GM12875 (cell line): Measurements from ENCODE around the gene ARHGAP4.

ENCODE experiments used
- H3K4me3 ChIP-seq: one replicate; pipeline ENCODE4 v1.5.1; 2011; ENCODE audit warnings: low read depth, low read length, control low read depth
- TF ChIP-seq, protein P1 (sequence below): IDR thresholded peaks from 2 replicates; pipeline ENCODE4 v1.5.1; 2011; ENCODE audit warnings: low read depth, mild to moderate bottlenecking, control low read depth, inconsistent platforms, low read length, moderate library complexity, borderline replicate concordance; ENCODE audit not compliant: insufficient read depth

Gene ARHGAP4

DNA sequence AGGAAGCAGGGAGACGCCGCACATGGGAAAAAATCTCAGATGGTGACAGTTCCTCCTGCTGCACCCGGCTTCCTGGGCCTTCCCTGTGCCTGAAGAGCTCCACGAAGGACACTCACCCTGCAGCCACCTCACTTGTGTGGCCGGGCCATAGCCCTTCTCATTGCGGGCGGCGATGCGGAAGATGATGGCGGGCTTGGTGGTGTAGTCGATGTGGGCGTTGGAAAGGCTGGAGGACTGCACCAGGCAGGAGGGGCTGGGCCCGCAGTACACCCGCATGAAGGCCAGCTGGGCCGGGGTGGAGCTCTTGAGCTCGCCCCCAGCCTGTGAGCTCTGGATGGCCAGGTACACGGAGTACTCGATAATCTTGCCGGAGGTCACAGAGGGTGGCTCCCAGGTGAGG lies 24.1 kb upstream of the ARHGAP4 start:
- no peak overlapping the region for H3K4me3 ChIP-seq
- TF ChIP-seq, protein P1, sequence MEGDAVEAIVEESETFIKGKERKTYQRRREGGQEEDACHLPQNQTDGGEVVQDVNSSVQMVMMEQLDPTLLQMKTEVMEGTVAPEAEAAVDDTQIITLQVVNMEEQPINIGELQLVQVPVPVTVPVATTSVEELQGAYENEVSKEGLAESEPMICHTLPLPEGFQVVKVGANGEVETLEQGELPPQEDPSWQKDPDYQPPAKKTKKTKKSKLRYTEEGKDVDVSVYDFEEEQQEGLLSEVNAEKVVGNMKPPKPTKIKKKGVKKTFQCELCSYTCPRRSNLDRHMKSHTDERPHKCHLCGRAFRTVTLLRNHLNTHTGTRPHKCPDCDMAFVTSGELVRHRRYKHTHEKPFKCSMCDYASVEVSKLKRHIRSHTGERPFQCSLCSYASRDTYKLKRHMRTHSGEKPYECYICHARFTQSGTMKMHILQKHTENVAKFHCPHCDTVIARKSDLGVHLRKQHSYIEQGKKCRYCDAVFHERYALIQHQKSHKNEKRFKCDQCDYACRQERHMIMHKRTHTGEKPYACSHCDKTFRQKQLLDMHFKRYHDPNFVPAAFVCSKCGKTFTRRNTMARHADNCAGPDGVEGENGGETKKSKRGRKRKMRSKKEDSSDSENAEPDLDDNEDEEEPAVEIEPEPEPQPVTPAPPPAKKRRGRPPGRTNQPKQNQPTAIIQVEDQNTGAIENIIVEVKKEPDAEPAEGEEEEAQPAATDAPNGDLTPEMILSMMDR = no peak

DNA sequence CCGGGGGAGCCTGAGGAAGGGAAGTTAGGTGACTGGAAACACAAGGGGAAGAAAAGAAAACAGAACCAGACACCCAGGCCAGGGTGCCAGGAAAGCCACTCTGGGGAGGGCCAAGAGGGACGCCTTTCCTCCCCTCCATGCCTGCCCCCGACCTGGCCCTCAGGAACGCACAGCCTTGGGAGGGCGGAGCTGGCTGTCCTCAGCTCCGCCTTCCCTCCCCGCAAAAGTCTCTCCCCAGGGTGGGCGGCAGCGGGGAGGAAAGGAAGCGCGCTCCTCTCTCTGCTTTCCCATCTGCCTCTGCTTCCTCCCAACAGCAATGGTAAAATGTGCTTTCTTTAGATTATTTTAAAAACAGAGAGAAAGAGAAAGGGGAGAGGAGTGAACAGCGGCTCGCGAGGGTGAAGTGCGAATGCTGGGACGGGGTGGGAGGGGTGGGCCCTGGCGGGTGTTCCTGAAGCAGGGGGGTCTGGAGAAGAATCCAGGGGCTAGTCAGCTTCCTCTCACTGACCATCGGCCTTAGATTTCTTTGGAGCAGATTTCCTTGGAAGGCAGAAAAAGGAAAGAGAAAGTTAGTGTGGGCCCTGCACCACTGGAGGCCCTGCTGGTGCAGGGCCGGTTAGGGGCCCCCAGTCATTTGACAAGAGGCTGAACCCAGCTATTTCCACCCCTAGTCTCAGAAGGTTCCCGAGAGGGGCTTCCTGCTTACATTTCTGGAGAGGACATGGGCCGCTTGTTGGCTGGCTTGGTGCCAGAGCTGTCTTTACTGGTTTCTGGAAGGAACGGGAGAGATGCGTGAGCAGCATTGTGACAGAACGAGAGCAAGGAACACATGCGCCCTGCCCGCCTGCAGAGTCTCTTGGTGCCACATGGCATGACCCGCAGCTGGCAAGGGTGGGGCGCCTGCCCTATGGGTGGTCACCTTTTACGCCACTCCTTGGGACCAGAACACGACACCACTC lies 23.1 kb upstream of the ARHGAP4 start:
- H3K4me3 ChIP-seq = no peak overlapping the region
- TF ChIP-seq, protein P1 = no peak

DNA sequence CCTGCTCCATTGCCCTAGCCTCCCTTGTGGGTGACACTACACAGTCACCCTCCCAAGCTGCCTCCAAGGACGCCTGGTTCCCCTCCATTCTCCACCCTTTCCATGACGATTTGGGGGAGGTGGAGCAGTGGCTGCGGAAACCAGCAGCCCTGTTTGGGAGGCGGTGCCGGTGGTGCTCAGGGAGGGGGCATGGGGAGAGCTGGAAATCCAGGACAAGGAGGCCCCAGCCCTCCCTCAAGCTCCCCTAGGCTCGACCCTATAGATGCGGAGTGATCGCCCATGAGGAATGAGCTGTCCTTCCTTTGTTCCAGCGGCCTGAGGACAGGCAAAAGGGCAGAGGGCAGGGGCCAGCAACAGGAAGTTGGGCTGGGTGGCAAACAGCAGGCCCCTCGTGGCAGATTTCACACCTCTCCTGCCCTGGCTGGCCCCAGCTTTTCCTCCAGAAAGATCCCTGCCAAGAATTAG lies 22.0 kb upstream of the ARHGAP4 start:
- TF ChIP-seq, protein P1 = no peak
- H3K4me3 ChIP-seq = no peak overlapping the region

DNA sequence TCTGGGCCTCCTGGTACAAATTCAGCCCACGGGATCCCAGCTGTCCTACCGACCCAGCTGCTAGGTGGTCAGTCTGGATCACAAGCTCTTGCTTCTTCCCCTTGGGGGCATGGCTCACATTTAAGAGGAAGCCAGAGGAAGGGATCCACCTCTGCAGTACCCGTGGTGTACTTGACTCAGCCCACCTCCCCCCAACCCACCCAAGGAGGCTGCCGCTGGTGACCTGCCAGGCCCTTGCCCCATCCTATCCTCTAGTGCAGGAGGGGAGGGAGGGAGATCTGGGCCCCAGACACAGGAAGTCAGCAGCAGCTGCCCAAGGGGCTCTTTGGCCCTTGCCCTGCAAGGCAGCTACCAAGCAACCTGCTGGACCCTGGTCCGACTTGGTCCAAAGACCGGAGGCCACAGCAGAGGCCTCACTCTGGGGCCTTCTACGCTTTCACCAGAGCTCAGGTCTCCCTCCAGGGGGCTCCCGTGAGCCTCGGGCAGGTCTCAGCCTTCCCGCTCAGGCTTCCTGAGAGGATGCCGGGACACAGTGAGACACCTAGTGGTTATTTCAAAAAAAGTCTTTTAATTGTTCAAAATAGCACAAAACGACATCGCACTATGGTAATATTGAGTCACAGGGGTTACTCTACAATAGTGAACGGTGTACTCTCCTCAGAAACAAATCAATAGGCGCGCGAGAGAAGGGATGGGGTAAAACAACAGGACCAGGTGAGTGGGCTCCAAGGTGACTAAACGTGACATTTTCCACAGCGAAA lies 21.1 kb upstream of the ARHGAP4 start:
- TF ChIP-seq, protein P1 = peak; percentile 93
- no peak overlapping the region for H3K4me3 ChIP-seq

DNA sequence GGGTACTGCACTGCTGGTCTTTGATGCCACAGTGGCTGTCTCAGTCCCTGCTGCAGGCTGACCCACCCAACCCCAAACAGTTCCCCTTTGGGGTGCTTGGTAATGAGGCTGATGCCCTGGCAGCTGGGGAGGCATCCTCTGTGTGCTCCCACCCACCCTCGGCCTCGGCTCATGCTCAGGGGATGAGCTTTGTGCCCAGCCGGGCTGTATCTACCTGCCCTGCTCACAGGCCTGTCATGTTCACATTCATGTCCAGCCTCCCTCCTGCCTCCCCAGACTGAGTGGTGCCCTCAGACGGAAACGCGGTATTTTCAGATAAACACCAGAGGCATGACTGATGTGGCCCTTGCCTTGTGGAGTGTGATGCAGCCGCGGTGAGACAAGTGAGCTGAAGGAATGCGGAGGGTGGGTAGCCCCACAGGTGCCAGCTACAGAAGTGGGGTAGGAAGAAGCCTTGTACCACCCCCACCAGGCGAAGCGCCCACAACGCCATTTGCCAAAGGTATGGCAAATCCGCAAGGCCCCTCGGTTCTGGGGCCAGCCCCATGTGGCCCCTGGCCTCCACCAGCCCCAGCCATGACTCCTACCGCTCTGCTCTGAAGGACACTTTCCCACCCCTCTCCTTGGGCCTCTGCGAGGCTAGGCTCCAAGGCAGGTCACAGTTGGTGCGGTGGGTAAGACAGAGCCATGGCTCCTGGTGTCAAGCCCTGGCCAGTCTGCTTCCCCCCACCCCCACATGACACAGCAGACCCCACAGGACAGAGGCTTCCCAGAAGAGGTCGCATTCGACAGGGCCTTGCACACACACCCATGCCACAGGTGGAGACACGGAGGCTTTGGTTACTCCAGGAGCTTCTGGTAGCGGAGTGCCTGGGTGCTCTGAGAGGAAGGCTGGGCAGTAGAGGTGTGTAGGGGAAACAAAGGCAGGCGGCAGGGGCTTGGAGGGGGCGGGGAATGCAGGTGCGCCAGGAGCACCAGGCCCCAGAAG lies 20.2 kb upstream of the ARHGAP4 start:
- TF ChIP-seq, protein P1 = no peak

DNA sequence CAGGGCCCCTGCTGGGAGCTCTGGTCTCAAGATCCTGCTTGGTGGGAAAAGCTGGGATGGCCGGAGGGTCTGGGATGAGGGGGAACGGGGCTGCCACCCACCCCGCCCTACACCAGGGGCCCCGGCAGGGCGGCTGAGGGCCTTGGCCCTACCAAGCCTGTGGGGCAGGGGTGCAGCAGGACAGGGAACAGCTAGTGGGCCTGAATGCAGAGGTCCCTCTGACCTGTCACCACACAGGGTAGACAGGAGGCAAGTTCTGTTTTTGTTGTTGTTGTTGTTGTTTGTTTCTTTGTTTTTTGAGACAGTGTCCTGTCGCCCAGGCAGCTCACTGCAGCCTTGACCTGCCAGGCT lies 18.7 kb upstream of the ARHGAP4 start:
- peak overlapping the region; percentile 27 for H3K4me3 ChIP-seq
- TF ChIP-seq, protein P1 = no peak

More for the DNA sequence above, 20.2 kb upstream of the ARHGAP4 start:
- H3K4me3 ChIP-seq = no peak overlapping the region
